Inflammatory macrophage (primary cell): ENCODE data around the gene NUP37.
A peak's percentile ranks its signal among the peaks of the same experiment; 100 is the strongest.
"Not testable (repeated sequence)": the region's sequence is repeated elsewhere in the genome, so short reads cannot be mapped to it uniquely, and the experiment has no call there.

Source experiments
- DNase-seq, 2 donors: peaks; one replicate each; pipeline ENCODE4 v3.0.0-alpha.2; 2020 to 2022

The NUP37 gene

DNA sequence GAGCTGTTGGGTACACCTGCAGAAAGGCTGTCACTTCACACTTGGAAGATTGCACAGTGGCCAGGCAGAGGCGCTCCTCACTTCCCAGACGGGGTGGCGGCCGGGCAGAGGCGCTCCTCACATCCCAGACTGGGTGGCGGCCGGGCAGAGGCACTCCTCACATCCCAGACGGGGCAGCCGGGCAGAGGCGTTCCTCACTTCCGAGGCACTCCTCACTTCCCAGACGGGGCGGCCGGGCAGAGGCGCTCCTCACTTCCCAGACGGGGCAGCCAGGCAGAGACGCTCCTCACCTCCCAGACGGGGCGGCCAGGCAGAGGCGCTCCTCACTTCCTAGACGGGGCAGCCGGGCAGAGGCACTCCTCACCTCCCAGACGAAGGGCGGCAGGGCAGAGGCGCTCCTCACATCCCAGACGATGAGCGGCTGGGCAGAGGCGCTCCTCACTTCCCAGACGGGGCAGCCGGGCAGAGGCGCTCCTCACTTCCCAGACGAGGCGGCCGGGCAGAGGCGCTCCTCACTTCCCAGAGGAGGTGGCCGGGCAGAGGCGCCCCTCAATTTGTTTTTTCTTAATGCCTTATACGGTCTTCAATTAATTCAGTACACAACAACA, 30.6 kb downstream of the NUP37 start:
- not testable (repeated sequence) for DNase-seq

DNA sequence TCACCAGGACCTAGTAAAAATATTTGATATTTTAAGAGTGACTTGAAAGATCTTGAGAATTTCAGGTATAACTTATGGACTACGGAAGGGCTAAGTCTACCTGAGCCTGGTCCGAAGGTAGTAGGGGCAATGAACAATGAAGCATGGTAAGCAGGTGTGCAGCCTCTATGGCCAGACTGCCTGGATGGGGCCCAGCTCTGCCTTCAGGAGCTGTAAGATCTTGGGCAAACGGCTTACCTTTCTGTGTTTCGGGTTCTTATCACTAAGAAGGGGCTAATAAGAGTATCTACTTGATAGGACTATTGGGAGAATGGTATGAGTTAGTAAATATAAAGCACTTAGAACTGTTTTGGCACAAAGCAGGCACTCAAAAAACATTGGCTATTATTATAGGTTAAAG, 39.1 kb downstream of the NUP37 start:
- no peak for DNase-seq

DNA sequence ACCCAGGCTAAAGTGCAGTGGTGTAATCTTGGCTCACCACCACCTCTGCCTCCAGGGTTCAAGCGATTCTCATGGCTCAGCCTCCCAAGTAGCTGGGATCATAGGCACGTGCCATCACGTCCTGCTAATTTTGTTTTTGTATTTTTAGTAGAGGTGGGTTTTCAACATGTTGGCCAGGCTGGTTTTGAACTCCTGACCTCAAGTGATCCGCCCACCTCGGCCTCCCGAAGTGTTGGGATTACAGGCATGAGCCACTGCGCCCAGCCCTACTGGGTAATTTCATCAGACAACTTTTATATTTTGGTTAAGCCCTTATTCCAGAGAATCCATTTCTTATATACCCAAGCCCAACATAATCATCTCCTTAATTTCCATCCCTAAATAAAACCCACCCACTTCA, 47.8 kb downstream of the NUP37 start:
- DNase-seq, result not testable (repeated sequence)

DNA sequence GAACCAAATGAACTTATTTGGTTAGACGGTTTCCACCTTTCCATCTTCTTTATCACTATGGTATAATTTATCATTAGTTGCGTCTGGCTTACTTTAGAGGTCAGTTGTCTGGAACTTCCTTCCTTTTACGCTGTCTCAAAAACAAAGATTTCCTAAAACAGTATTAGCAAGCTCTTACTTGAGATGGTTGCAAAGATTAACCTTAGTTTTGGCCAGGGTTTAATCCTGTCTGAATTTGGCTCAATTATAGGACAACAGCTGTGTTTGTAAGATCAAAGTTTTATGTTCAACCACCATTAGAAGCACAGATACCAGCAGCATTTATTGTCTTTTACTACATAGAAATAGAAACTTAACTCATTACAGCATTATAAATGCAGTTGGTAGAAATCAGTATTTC, 50.2 kb downstream of the NUP37 start:
- no peak for DNase-seq

DNA sequence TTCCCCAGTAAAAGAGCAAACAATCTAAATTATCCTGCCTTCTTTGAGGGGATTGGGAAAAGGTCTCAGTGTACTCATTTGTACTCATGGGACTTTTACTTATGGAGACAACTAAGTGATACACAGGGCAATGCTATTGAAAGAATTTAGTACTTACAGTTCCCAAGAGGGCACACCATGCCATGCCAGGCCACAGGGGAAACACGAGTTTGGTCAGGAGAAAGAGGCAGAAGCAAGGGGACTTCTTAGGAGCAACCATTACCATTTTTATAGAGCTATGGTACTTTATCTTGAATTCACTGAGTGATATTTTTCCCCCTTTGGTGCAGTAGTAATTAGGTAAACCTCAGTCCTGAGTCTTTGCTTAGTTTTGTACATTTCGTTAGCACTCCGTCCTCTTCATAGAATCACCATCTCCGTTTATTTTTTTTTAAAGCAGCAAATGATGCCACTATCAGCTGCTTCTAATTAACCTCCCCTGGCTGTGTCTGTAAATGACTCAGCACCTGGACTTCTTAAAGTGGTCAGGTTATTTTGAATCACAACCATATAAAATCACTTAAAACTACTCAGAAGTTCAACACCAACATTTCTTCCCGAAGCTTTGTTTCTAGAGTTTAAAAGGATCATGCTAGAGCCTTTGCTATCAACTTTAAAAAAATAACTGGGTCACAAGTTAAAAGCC, 52.2 kb downstream of the NUP37 start:
- no peak for DNase-seq

DNA sequence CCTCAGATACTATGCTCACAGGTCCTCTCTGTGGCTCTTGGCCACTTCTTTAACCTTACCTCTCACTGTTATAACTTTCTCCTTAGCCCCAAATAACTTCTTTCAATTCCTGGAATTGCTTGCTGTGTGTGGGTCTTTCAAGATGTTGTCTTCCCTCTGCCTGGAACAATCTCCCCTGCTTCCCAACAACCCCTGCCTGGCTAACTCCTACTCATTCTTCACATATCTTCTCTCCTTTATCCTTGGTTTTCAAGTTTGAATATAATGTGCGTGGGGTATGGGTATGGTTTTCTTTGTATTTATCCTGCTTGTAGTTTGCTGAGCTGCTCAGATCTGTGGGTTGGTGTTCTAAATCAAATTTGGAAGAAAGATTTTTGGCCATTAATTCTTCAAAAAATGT, 55.4 kb downstream of the NUP37 start:
- DNase-seq, result no peak

DNA sequence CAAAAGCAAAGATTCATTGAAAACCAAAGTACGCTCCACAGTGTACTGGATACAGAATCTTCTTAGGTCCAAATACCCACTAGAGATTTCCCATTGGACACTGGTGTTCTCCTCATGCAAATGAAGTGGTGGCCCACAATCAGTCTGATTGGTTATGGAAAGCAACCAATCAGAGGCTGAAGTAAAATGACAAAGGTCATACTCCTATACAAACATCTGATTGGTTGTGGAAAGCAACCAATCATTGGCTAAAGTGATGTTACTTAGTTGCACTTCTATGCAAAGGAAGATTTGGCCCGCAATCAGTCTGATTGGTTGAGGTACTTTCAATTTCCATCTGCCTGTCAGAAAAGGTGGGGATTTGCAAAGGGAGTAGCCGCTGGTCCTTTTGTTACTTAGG, 56.8 kb downstream of the NUP37 start:
- DNase-seq, result no peak

DNA sequence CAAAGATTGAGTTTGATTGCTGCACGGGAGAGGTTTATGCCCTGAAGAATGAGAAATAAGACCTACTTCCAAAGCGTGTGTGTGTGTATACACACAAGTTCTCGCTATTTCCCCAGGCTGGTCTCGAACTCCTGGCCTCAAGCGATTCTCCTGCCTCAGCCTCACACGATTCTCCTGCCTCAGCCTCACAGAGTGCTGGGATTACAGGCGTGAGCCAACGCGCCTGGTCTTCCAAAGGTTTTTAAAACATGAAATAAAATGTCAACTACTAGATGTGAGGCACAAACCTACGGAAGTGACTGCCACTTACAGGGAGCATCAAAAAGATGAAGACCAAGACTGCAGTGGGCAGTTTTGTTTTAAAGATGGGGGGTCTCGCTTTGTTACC, 57.5 kb downstream of the NUP37 start:
- no peak for DNase-seq

DNA sequence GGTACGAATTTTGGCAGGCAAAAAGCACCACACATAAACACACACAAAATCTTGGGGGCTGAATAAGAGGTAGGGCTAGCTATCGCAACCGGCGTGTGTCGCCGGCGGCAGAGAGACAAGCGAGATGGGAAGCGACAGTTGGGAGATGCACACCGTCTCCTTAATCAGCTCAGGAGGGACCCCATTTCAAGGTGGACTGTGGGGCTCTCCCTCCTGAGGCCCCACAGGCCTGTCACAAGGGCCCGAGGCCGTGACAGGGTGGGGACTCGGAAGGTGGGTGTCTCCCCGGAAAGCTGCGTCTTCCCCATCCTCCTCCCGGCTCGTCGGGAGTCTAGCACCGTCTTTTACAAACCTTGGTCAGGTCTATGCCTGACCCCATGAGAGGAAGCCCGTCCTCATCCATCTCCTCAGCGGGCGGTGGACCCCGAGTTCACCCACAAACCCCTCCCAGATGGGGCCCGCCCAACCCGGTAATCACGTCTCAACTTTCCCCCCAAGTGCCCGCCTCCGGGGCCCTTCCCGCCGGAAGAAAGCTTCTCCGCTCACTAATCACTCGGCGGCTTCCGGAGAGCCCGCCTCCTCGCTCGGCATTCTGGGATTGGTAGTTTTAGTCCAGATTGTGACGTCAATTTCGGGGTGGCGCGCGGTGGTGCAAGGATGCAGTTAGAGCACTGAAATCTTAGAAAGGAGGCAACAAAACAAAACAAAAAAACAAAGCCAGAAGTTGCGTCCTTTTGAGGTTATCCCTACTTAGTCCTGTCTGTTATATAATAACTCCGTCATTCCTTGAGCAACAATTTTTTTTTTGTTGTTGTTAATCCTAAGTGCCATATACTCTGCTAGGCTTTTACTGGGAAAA, 58.1 kb downstream of the NUP37 start, which contains the start of gene WASHC3:
Gene WASHC3 (minus strand): TSS at position 432 of the 859 bp plus-strand sequence. CDS start 29 bp downstream, at position 403.
- DNase-seq, result peak; percentile 96

DNA sequence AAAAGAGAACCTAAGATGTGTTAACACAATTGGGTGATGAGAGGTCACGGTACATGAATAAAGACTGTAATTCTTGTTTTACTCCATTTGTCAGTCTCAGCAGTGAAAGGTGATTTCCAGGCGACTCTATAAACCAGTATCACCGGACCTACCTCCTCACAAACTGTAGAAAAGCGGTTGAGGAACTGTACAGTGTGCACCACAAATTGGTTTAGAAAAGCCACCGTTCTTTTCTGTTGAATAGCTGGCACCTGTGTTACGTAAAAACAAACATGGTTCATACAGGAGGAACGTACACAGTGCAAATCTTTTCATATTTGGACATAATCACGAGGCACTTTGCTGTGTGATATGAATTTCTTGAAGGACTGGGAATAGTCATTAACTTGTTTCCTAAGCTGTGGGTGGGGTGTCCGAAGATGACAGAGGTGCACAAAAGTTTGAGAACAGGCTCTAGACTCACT, 58.8 kb downstream of the NUP37 start:
- peak; percentile 14 to 16 for DNase-seq

DNA sequence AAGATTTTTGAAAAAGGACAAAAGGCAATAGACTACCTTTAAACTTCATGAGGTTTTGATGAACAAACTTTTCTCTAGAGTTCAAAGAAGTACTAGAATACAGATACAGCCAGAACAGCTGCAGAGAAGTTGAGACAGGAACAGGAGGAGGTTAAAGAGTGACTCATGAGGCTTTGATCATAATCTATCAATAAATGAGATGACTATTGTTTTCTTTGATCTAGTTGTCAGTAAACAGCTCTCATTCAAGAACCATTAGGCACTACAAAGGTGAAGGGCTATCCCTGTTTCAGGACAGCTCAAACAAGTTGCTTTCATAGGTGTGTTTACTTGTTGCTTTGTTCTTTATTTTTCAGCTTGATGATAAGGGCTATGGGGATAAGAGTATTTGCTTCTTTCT, 60.6 kb downstream of the NUP37 start:
- no peak for DNase-seq

DNA sequence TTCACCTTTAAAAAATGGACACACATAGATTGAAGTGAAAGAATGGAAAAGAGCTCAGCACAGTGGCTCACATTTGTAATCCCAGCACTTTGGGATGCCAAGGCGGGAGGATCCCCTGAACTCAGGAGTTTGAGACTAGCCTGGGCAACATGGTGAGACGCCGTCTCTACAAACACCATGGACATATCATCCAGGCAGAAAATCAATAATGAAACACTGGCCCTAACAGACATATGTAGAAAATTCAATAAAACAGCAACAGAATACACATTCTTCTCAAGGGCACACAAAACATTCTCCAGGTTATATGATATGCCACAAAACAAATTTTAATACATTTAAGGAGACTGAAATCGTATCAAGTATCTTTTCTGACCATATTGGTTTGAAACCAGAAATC, 65.6 kb downstream of the NUP37 start:
- no peak for DNase-seq

DNA sequence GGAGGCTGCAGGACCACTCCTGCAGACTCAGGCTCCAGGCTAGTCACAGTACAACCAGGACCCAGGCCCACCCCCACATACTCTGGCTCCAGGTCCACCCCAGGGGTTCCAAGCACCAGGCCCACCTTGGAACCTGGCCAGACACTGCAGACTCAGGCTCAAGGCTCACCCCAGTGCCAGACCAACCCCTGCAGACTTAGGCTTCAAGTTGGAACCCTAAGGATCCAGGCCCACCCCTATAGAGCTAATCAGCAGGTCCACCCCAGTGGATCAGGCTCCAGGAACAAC, 66.9 kb downstream of the NUP37 start:
- no peak for DNase-seq

DNA sequence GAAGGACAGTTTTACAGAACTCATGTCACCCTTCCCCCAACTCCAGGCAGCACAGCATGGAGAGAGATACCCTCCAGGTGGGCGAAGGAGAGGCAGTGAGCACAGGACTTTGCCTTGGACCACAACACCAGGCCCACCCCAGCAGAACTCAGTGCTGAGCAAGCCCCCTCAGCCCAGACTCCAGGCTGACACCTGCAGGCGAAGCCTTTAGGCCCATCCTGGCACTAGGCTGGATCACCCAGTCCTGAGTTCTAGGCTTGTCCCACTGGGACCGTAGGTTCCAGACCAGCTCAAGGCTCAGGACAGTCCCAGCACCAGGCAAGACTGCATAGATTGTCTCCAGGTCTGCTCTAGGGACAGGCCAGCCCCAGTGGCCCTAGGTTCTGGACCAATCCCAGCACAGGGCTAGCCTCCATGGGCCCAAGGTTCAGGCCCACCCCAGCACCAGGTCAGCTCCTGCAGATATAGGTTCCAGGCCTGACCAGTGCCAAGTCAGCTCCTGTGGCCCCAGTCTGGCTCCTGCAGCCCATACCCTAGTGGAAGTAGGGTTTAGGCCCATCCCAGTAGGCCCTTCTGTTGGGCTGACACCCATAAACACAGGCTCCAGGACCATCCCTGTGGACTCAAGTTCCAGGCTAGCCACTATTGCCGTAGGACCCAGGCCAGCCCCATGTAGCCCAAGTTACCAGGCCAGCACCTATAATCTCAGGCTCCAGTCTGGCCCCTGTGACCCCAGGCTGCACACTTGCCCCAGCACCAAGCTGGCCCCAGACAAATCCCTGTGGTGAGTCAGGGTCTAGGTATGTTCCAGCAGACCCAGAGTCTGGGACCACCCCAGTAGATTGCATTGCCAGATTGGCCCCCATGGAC, 67.5 kb downstream of the NUP37 start:
- no peak for DNase-seq

DNA sequence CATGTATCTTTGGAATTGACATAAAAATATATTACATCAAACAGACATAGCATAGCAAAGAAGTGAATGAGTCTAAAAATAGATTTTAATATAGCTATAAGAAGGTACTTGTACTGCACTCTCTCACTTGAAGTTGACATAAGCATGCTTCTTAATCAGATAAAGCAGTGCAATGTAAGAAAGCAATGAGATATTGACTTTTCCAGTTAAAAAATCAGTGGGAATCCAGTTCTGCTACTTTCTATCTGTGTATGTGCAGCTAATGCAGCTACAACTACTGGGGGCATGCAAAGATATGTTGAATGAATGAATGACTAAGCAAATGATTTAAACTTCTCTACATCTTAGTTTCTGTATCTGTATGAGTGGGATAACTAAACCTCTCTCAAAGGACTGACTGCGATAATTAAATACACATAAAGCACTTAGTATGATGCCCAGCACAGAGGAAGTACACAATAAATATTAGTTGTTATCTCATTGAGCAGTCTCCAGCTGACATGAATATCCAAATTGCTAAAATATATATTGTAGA, 68.4 kb downstream of the NUP37 start:
- no peak for DNase-seq

DNA sequence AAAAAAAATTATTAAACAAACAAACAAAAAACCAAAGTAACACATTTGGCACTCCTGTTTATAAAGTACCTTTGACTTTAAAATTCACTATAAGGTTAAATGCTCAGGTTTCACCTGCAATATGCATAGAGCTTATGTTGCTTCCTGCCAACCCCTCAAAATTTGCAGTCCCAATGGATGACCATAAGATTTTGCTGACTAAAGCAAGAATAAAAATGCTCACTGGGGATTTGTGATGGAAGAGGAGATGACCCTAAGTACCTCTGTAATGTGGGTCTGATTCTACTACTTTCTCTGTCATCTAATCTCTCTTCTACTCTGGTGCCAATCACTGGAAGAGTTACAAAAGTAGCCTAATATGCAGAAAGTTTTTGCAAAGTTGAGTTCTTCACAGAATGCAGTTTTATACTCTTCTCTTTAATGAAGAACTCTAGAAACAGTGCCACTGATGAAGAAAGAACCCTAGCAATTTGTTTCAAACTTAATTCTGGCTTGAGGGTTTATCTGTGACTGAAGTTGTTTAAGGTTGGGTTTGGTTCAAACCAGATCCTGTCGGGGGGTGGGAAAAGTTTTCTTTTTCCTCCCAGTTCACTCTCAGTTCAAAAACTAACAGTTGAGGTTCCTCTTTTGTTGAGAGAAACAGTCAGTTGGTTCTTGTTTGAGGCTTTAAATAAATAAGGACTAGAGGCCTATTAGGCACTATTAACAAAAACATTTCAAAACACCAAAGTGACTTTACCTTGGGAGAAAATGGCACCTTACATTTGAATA, 69.1 kb downstream of the NUP37 start:
- DNase-seq, result peak in 1 of 2 donors; percentile 16

DNA sequence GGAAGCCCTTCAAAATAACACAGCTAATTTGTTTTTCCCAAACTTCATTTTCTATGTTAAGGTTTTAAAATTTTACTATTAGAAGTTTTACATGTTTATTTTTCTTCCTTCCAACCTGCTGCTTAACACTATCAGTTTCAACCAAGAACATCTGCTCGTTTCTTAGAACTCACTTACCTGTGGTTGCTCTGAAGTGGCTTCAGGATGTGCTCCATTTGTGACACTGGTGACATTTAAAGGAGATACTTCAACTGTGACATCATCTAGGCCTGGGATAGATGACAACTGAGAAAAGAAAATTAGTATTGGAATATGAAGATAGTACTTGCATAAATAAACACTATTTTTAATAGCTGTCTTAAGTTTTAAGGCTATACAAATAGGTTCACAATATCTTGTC, 76.0 kb downstream of the NUP37 start:
- DNase-seq, result no peak

DNA sequence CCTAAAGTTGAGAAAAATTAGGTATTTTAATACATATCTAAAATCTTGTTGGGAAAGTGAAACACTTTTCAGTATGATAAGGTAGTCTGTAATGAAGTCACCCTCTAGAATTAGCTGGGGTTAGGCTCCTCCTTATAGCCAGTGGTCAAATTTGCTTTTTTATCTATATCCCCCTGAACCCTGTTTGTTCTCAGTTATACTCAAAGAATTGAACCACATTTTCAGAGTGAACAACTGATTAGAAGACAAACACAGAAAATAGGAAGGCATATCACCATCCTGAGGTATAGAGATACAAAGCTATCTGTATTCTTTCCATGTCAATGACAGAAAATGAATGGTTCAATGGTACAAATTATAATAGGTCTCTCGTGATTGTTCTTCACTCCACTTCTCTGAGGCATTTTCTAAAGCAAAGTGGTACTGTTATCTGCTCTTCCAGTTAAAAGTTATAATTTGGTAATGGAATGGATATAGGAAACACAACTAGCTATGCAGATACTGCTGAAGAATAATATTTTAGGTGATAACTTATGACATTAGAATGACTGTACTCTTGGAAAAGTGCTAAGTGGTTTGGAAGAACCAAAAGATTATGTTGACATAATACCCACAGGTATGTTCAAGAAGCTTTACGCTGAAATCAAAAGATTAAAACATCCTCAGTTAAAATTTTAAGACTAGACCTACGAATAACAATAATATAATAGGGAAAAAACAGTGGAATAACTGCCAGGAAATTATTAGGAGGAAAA, 85.7 kb downstream of the NUP37 start:
- DNase-seq, result no peak

DNA sequence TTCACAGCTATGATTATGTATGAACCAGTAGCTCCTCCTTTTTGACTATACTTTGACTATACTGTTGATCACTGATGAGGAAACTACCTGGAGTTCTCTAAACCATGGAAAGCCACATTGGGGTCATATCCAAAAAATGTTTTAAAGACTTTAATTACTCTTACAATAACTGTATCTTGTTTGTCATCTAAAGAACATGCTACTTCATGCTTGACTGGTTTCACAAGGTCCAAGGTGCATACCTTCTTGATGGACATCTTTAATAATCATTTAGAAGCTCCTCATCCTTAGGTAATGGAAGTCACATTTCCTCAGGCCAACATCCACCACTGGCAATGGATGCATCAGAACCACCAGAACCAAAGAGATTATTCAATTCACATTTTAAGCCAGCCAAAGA, 88.1 kb downstream of the NUP37 start:
- no peak for DNase-seq

DNA sequence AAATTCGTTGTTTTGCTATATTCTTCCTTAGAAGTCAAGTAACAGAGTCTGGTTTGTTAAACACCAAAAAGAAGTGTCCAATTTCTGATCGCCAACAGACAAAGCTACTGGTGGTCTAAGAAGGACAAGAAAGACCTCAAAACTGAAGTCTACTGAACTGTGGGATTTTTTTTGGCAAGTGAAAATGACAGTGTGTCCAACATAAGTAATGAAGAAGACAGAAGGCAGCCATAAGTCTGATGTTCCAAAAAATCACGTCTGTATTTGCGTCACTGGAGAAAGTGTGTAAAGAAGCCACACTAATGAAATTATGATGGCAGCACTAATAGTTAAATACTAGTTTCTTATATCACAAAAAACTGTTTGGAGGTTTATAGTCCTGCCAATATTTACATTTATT, 90.8 kb downstream of the NUP37 start:
- no peak for DNase-seq

DNA sequence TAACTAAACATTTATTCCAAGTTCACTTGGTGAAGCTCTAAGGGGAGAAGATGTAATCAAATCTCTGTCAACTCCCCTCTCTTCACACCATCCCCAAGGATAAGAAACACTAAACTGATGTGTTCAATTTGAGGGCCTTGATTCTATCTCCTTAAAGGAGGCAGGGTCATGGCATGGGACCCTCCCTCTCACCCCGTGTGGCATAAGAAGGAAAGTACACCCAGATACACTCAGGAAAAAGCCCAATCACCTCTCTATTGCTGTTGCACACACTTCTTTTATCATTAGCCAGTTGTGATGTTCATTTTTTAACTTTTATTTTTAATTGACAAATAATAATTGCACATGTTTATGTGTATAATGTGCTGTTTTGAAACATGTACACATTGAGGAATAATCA, 93.2 kb downstream of the NUP37 start:
- no peak for DNase-seq
